ENCODE data around the gene UBP1.
A peak's percentile ranks its signal among the peaks of the same experiment; 100 is the strongest.
"Not testable (repeated sequence)": the region's sequence is repeated elsewhere in the genome, so short reads cannot be mapped to it uniquely, and the experiment has no call there.

UBP1 gene

DNA sequence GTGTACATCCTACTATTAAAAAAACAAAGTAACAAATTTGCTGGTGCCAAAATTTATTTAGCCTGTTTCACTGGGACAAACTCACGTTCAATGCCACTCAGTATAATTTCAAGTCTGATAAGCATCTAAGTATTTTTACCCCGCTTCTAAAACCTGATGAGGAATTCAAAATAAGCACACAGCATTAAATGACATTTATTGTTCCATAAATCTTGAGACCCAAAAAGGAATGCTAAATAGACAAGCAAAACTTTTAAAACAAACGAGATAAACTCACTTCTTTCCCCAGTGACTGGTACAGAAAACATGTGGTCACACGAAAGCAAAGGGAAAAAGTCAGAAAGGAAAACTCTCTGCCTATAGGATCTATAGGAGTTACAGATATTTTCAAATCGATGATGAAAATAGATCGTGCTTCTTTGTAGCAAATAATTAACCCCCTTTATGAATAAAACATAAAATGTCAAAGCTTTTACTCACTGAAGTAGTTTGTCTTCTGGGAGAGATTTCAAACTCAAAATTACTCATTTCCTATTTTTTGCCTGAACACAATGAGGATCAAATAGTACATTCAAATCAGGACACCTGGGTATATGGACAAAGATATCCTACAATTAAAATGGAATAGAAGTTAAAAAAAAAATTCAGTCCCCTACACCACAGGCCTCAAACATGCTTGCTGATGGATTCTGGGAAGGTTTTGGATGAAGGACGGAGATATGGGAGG is 51.7 kb downstream of the UBP1 start:
- no peak for DNase-seq

DNA sequence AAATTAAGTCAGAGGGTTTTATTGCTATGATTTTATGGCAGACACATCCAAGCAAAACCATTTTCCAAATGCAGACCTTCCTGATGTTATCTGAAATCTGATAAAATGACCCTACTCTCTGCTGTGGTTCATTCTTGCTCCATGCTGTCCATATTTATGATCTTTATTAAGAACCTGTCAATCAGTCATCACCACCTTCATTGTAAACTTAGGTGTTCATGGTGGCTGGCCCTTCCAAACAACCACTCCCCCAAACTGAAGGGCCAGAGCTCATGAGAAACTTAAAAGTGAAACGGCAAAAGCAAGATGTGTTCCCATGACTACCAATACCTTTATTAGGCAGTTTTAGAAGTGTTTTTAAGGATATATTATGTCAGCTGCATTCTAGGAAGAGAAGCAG is 53.6 kb downstream of the UBP1 start:
- no peak for DNase-seq

DNA sequence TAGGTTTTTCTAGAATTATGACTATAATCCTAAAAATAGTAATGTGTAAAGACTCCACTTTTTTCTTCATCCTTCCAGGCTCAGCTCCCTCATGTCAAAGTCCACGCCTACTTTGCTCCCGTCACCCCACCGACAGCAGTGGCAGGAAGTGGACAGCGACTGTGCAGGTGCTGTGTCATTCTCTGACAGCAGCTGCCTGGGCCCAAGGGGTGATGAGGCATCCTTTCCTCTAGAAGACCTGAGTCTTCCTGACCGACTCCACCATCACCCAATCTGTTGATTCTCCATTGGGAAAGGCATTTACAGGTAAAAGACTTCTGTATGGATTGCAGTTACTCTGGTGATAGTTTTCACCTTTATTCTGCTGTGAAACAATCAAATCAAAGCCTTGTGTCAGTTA is 54.8 kb downstream of the UBP1 start:
- DNase-seq: peak; percentile 10

DNA sequence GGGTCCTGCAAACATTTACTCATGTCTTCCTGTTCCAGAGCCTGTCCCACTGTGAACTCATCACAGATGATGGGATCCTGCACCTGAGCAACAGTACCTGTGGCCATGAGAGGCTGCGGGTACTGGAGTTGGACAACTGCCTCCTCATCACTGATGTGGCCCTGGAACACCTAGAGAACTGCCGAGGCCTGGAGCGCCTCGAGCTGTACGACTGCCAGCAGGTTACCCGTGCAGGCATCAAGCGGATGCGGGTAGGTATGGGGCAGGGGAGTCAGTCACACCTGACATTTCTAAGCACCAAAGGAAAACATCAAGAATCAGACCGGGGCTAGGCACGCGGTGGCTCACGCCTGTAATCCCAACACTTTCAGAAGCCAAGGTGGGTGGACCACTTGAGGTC is 56.3 kb downstream of the UBP1 start:
- no peak for DNase-seq

DNA sequence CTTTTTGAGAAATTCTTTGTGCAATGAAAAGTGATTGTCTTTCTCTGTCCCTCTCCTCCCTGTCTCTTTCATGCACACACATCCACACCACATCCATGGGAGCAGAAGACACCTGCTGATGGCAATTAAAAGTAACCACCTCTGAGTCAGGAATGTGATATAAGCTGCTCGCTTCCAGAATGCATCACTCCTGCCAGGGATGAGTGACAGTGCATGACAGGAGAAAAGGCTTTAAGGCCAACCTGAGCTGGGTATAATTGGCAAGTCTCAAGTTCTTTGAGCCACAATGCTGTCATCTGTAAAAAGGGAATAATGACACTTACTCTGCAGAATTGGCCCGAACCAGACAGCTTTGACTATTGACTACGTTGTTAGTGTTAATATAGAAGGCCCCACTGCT is 59.6 kb downstream of the UBP1 start:
- no peak for DNase-seq

DNA sequence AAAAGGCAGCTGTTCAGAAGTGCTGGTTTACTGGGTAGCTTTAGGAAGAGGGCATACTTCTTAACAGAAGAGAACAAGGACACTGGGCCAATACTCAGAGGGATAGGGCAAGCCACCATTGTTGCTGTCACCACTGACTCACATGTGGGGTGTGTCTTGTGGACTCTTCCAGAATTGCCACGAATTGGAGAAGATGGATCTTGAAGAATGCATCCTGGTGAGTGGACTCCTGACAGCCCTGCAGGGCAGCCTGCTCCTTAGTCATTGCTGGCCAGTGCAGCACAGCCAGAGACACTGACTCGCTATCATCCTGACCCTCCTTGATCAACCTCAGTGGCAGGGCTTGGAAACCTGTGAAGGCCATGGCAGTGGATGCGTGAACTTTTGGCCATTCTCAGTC is 62.3 kb downstream of the UBP1 start:
- DNase-seq: no peak

DNA sequence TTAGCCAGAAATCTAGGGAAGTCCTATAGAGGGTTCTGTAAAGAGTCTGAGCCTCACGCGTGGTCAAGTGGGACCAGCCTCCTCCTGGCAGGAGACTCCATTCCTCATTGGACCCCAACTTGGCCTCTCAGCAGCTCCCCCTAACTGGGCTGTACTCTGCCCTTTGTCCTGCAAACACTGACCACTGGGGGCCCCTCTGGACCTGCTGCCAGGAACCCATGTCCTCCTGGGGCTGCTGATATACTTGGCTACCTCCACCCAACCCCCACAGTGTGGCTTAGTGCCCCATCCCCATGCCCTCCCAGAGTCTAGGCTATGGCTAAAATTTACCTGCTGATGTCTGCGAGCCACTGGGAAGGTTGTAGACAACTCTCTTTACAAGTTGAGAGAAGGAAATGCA is 62.7 kb downstream of the UBP1 start:
- no peak for DNase-seq

DNA sequence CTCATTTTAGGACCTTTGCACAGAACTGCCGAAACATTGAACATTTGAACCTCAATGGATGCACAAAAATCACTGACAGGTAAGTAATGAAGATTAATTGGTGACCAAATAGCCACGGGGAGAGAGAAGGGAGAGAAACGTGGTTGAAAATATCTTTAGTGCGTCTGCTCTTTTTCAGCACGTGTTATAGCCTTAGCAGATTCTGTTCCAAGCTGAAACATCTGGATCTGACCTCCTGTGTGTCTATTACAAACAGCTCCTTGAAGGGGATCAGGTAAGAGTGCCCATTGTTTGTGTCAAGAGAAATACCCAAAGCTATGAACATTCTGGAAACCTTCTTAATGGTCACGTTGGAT is 67.1 kb downstream of the UBP1 start:
- no peak for DNase-seq

DNA sequence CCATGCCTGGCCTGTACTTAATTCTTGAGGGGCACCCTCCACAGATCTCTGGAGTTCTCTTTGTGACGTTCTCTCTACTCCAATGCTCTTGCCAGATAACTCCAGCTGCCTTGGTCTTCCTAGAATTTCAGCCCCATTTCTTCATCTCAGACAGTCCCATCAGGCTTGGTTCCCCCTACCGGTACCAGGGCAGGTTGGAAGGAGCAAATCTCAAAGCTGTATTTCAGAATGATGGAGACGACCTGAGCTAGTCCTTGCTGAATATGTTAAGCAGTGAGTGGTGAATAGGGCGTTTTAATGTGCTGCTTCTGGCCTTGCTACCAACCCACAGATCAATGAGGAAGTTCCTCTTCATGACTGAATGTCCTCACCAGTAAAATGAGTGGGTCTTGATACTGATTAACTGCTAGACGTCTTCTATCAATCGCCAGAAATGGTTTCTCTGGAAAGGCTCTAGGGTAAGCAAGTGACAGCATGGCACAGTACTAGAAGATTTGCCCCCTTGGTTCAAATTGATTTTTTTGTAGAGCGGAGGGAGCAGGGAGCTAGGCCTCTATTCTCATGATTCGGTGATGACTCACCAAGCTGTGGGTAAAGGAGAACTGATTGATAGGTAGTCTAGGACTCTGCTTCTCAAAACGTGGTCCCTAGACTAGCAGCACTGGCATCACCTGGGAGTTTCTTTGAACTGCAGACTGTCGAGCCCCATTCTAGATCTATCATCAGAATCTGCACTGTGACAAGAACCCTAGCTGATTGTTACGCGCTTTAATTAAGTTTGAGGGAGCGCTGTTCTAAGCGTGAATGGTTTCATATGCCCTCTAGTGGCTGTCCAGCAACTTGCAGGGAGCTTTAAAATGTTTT is 67.8 kb downstream of the UBP1 start:
- peak; percentile 8 for DNase-seq

DNA sequence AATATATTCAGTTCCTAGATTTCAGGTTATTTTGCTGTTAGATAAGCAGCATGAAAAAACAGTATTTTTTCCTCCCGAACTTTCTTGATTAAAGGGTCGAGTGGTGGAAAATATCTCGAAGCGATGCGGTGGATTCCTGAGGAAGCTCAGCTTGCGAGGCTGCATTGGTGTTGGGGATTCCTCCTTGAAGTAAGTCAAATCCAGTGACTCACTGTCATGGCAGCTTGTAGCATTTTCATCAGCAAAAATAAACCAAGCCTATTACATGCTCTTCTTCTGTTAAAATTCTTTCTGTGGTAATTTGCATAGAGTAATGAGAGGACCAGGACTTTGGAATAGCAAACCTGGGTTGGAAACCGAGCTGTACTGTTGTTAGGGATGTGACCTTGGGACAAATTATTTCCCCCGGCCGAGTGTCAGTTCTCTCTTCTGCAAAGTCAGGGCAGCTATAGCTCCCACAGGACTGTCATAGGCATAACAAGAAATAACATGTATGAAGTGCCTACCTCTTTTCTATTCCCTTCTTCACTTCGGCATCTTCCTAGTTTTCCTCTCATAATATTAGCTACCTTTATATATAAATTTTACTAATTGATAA is 75.6 kb downstream of the UBP1 start:
- no peak for DNase-seq

DNA sequence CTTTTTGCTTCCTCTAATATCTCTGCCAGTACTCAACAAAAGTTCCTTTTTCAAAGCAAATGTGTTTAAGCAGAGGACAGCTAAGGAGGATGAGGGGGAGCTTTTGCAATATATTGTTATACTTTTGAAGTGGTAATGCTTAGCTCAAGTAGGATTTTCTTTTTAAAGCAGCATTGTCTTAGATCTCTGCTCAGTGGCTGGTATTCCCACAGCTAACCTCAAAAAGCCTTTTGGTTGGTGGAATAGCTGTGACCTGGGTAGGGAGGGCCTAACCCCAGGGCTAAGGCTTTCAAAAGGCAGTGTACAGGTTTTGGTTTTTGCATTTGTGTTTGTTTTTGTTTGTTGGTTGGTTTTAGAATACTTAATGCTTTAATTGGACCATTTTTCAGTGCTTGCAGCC is 76.1 kb downstream of the UBP1 start:
- no peak for DNase-seq

DNA sequence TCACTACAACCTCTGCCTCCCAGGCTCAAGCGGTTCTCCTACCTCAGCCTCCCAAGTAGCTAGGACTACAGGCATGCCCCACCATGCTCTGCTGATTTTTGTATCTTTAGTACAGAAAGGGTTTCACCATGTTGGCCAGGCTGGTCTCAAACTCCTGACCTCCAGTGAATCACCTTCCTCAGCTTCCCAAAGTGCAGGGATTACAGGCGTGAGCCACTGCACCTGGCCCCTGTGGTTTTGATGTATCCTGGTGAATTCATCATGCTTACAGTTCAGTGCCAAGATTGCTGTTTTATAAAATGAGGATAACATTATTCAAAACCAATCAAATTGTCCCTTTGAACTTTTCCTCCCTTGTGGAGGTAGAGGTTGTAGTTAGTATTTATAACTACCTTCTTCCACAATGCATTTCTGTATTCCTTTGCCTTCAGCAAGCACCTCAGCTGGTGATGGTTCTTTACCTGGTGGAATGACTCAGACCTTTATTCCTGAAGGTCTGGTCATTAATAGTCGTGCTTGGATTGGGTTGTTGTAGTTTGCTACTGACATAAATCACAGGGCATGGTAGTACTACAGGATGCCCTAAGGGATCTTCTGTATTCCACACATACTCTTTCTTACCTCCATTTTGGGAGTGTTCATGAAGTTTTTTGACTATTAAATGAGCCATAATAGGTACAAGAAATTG is 76.9 kb downstream of the UBP1 start:
- no peak for DNase-seq

DNA sequence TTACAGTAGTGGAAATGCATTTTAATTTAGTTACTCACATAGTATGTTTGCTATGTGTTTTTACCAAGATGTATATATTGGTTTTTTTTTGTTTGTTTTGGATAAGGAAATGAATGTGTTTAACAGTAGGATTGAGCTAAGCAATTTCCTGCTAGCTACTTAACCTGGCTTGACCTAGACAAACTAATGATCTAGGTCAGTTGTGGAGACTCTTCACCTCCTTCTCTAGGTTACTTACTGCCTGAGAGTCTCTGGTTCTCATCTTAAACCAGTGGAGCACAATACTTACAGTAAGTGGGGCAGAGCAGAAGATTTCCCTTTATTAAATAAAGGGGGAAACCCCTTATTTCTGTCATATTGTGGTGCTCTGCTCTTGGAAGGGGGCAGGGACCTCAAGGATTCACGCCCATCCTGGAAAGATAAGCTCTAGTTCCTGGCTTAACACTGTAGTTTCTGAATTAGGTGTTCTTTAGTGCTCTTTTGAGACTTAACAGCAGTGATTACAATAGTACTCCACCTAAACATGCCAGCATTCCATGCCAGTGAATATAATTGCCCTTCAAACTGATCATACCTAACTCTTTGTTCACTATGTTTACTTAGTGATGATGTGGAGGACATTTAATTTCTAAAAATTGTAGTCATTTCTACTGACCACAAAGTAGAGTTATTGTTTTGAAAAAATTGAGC is 79.9 kb downstream of the UBP1 start:
- no peak for DNase-seq

DNA sequence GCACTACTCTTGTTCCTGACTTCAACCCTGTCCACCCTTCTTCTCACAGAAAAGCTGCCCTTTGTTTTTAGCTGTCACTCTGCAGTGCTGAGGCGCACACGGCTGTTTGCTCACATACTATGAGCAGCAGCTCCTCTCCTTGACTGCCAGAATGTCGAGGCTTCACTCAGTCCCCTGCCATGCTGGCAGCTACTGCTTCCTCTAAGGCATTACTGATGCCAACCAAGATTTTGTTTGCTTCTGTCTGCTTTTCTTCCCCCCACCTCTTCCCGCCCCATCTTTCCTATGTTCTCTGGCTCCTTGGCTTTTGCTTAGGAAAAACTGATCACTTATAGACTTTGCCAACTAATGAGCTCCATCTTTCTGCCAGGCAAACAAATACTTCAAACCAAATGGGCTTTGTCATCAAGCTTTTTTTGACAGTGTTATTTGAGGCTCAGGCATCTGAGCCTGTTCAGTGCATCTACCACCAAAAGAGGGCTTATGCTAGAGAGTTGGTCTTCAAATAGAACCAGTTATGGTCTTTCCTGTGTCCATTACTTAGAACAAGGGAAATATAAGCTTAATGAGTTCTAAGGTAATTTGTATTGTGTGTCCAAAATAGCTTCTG is 81.9 kb downstream of the UBP1 start:
- no peak for DNase-seq

DNA sequence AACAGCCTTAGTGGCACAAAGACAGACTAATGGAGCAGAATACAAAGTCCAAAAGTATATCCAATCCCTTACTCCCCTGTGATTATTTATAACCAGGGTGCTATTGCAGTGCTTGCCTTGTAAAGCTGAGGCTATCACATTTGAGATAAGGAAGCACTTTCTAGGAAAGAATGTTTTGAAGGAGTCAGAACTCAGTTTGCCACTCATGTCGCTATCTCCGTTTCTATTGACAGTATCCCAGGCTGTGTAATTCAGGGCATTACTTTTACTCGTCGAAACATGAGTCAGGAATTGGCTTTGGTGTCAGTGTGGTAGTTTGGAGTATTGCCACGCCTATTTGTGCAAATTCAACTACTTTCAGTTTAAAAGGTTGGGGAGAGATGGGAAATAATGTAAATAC is 84.6 kb downstream of the UBP1 start:
- no peak for DNase-seq

DNA sequence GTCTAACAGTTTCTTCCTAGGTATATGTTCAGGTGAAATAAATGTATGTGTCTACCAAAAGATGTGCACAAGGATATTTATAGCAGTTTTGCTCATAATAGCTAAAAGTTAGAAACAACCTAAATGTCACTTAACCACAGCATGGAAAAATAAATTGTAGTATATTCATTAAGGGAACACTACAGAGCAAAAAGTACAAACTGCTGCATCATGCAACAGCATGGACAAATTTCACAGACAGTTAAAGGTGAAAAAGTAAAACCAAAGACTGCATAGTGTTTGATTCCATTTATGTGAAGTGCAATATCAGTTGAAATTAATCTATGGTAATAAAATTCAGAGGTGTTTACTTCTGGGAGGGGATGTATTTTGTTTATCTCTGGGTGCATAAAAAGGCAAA is 100.4 kb downstream of the UBP1 start:
- DNase-seq: no peak

DNA sequence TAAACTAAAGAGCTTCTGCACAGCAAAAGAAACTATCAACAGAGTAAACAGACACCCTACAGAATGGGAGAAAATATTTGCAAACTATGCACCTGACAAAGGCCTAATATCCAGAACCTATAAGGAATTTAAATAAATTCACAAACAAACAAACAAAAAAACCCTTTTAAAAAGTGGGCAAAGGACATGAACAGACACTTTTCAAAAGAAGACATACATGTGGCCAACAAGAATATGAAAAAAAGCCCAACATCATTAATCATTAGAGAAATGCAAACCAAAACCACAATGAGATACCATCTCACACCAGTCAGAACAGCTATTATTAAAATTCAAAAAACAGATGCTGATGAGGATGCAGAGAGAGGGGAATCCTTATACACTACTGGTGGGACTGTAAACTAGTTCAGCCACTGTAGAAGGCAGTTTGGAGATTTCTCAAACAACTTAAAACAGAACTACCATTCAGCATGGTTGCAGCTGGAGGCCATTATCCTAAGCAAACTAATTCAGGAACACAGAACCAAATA is 101.2 kb downstream of the UBP1 start:
- DNase-seq: not testable (repeated sequence)
